Panc1 (cell line): ENCODE data around the gene PKNOX2.

Source experiments
- CTCF ChIP-seq: fragments of 450-650 bp; IDR thresholded peaks from 2 replicates; pipeline ENCODE4 v1.5.1; 2017; ENCODE audit warnings: mild to moderate bottlenecking
- POLR2AphosphoS5 ChIP-seq: IDR thresholded peaks from 2 replicates; pipeline ENCODE4 v1.6.1; 2012; ENCODE audit warnings: mild to moderate bottlenecking, low read depth, low read length, moderate library complexity
- REST ChIP-seq, 2 experiments: IDR thresholded peaks; 2 replicates each; pipeline ENCODE4 v1.6.1; 2011 to 2012; ENCODE audit warnings: low read depth in 2 of 2, control low read depth in 1 of 2, low read length in 1 of 2, mild to moderate bottlenecking in 1 of 2, moderate library complexity in 1 of 2; ENCODE audit not compliant: insufficient read depth in 1 of 2

- no peak for TF ChIP-seq CTCF
- TF ChIP-seq REST (IDR thresholded peaks at IDR 0.05; ENCODE audit: insufficient read depth in 1 of 2, low read depth in 2 of 2, low read length in 1 of 2): no peak
- TF ChIP-seq POLR2AphosphoS5: no peak
Observed at GRCh38 chr11:125129316-125129993, 35.1 kb upstream of the PKNOX2 start.
